ENCODE results near the gene CAMK1G. TPM values are rescaled to one million over a fixed set of nuclear protein-coding genes. Genes with fewer than 3 reads are reported as not detected.

CAMK1G gene
- polyA plus RNA-seq, 6 donors from 2014 or later, result not detected

DNA sequence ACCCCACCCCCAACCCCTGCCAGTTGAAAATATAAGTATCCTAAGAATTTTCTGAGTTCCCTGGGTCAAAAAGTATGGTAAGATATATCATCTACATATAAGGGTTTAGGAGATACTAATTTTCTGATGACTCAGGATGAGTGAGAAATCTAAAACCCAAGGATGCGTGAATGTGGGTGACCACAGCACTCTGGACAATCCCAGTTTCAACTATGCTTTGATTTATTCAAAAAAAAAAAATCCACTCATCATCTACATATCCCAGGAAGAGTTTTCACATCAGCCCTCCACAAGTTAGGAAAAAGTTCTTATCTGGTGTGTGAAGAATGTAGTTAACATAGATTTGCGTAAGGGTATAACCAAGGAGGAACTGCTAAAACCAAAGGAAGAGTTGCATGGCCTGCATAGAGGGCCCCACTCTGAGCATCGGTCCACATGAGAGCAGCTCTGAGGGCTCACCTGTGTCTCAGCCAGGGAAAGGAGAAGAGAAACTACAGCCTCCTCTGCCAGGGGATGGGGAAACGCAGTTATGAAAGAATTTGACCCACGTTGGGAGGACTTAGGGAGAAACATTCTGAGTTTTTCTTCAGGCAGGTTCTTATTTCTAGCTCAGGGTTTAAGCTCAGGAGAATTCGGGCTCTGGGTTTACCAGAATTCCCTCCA is 50.0 kb downstream of the CAMK1G start:
- DNase-seq (no peak), ATAC-seq (ENCODE audit: low read depth in 2 of 2) (peak; percentile 20 to 47)
- no peak overlapping the region for H3K4me3 Mint-ChIP-seq
- H3K36me3 Mint-ChIP-seq, result no peaks in the 10 kb centered on the region
- H3K27ac Mint-ChIP-seq, result no peak overlapping the region
- H3K9me3 Mint-ChIP-seq, result peaks cover 0 to 2% (median 0%) of the 10 kb centered on the region in 7 donors
- no peaks in the 10 kb centered on the region for H3K4me1 Mint-ChIP-seq
- H3K27me3 Mint-ChIP-seq, result peaks cover 12 to 38% (median 22%) of the 10 kb centered on the region in 3 donors

GRCh38 chr1:209634005-209634737 is 50.7 kb downstream of the CAMK1G start:
- peak overlapping the region in 1 of 6 donors; percentile 73 for H3K27ac Mint-ChIP-seq
- peaks cover 5 to 36% (median 22%) of the 10 kb centered on the region in 3 donors for H3K27me3 Mint-ChIP-seq
- no peaks in the 10 kb centered on the region for H3K4me1 Mint-ChIP-seq
- no peaks in the 10 kb centered on the region for H3K36me3 Mint-ChIP-seq
- ATAC-seq (ENCODE audit: low read depth in 2 of 2), result no peak
- H3K4me3 Mint-ChIP-seq, result no peak overlapping the region
- H3K9me3 Mint-ChIP-seq, result peaks cover 0 to 2% (median 0%) of the 10 kb centered on the region in 7 donors
- no peak for DNase-seq

GRCh38 chr1:209635850-209636249 is 52.3 kb downstream of the CAMK1G start:
- DNase-seq (no peak), ATAC-seq (ENCODE audit: low read depth in 2 of 2) (no peak)
- Mint-ChIP-seq H3K36me3 (no peaks in the 10 kb centered on the region), H3K27me3 (peaks cover 4 to 33% (median 27%) of the 10 kb centered on the region in 3 donors), H3K27ac (no peak overlapping the region), H3K4me1 (no peaks in the 10 kb centered on the region), H3K9me3 (peaks cover 0 to 2% (median 0%) of the 10 kb centered on the region in 7 donors), H3K4me3 (no peak overlapping the region)

- Mint-ChIP-seq H3K36me3 (no peaks in the 10 kb centered on the region), H3K9me3 (no peaks in the 10 kb centered on the region), H3K27ac (peak overlapping the region in 1 of 6 donors; percentile 86), H3K4me1 (no peaks in the 10 kb centered on the region), H3K4me3 (no peak overlapping the region), H3K27me3 (peaks cover 0 to 31% (median 24%) of the 10 kb centered on the region in 3 donors)
- no peak for ATAC-seq (ENCODE audit: low read depth in 2 of 2)
- no peak for DNase-seq
Measured at GRCh38 chr1:209641832-209642172, 58.3 kb downstream of the CAMK1G start.

DNA sequence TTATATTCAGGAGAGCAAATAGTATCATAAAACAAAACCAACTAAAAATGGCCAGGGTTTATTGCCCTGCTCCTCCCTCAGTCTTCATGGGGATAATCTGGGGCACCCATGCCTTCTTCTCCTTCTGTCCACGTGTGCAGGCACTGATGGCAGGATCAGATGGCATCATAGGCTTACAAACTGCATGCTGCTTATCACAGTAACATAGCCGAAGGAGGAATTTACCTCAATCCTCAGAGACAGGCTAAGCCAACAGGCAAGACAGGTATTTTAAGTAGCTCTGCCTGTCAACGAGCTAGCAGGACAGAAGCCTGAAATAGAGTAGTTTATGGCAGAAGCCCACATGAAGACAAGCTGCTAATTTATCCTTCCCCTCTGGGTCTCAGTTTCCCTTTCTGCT is 59.3 kb downstream of the CAMK1G start:
- DNase-seq, result no peak
- Mint-ChIP-seq H3K27ac (peak overlapping the region in 1 of 6 donors; percentile 11), H3K4me1 (no peaks in the 10 kb centered on the region), H3K36me3 (no peaks in the 10 kb centered on the region), H3K27me3 (peaks cover 0 to 25% (median 21%) of the 10 kb centered on the region in 3 donors), H3K9me3 (no peaks in the 10 kb centered on the region), H3K4me3 (no peak overlapping the region)
- no peak for ATAC-seq (ENCODE audit: low read depth in 2 of 2)

- Mint-ChIP-seq H3K27ac (peak overlapping the region in 1 of 6 donors; percentile 11), H3K4me1 (no peaks in the 10 kb centered on the region), H3K9me3 (no peaks in the 10 kb centered on the region), H3K27me3 (peaks cover 0 to 21% (median 14%) of the 10 kb centered on the region in 3 donors), H3K36me3 (no peaks in the 10 kb centered on the region), H3K4me3 (no peak overlapping the region)
- DNase-seq (no peak), ATAC-seq (ENCODE audit: low read depth in 2 of 2) (no peak)
Measured at GRCh38 chr1:209643285-209644020, 59.9 kb downstream of the CAMK1G start.

- H3K36me3 Mint-ChIP-seq, result no peaks in the 10 kb centered on the region
- DNase-seq (no peak), ATAC-seq (ENCODE audit: low read depth in 2 of 2) (no peak)
- no peaks in the 10 kb centered on the region for H3K9me3 Mint-ChIP-seq
- peak overlapping the region in 1 of 8 donors; percentile 18 for H3K4me3 Mint-ChIP-seq
- H3K4me1 Mint-ChIP-seq, result no peaks in the 10 kb centered on the region
- H3K27me3 Mint-ChIP-seq, result peaks cover 0 to 16% (median 14%) of the 10 kb centered on the region in 3 donors
- H3K27ac Mint-ChIP-seq, result no peak overlapping the region
Measured at GRCh38 chr1:209645574-209646452, 62.3 kb downstream of the CAMK1G start.

DNA sequence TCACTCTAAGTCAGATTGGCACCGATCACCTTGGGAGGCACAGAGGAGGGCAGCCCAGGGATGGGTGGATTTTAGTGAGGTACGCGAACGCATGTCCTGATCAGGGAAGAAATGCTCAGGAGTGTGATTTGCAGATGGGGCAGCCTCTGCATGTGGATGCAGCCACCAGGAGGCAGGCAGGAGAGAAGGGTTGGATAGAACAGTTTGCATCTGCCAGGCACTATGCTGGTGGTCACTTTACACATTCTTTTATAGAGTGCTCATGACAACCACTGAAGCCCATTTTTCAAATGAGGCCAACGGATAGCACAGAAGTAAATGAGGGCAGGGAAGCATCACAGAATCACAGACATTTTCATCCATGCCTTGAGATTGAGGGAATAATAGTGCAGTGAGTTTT is 63.0 kb downstream of the CAMK1G start:
- Mint-ChIP-seq H3K36me3 (no peaks in the 10 kb centered on the region), H3K4me1 (no peaks in the 10 kb centered on the region), H3K27me3 (peaks cover 0 to 16% (median 14%) of the 10 kb centered on the region in 3 donors), H3K9me3 (no peaks in the 10 kb centered on the region), H3K27ac (no peak overlapping the region), H3K4me3 (no peak overlapping the region)
- DNase-seq (no peak), ATAC-seq (ENCODE audit: low read depth in 2 of 2) (no peak)

DNA sequence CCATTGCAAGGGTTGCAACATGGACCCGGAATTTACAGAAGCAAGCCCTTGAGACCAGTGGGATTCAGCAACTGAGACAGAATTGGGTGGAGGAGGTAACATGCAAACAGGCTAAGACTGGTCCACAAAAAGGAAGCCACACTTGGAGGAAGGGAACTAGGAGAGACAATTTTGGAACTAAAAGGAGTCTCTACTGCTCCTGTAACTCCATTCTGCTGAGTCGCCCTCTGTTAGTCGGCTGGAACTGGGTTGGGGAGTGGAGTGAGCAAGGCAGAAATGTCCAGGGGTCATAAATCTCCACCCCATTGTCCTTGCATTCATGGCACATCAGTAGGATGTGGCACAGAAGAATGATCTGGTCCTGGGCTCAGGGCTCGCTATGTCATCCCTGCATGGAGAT is 63.6 kb downstream of the CAMK1G start:
- no peak overlapping the region for H3K4me3 Mint-ChIP-seq
- H3K27me3 Mint-ChIP-seq, result peaks cover 0 to 16% (median 14%) of the 10 kb centered on the region in 3 donors
- no peak for DNase-seq
- ATAC-seq (ENCODE audit: low read depth in 2 of 2), result no peak
- no peak overlapping the region for H3K27ac Mint-ChIP-seq
- no peaks in the 10 kb centered on the region for H3K36me3 Mint-ChIP-seq
- no peaks in the 10 kb centered on the region for H3K9me3 Mint-ChIP-seq
- H3K4me1 Mint-ChIP-seq, result no peaks in the 10 kb centered on the region

- Mint-ChIP-seq H3K36me3 (no peaks in the 10 kb centered on the region), H3K4me1 (no peaks in the 10 kb centered on the region), H3K27ac (no peak overlapping the region), H3K9me3 (no peaks in the 10 kb centered on the region), H3K27me3 (peaks cover 0 to 16% (median 14%) of the 10 kb centered on the region in 3 donors), H3K4me3 (no peak overlapping the region)
- no peak for DNase-seq
- no peak for ATAC-seq (ENCODE audit: low read depth in 2 of 2)
Measured at GRCh38 chr1:209648346-209648745, 64.8 kb downstream of the CAMK1G start.

DNA sequence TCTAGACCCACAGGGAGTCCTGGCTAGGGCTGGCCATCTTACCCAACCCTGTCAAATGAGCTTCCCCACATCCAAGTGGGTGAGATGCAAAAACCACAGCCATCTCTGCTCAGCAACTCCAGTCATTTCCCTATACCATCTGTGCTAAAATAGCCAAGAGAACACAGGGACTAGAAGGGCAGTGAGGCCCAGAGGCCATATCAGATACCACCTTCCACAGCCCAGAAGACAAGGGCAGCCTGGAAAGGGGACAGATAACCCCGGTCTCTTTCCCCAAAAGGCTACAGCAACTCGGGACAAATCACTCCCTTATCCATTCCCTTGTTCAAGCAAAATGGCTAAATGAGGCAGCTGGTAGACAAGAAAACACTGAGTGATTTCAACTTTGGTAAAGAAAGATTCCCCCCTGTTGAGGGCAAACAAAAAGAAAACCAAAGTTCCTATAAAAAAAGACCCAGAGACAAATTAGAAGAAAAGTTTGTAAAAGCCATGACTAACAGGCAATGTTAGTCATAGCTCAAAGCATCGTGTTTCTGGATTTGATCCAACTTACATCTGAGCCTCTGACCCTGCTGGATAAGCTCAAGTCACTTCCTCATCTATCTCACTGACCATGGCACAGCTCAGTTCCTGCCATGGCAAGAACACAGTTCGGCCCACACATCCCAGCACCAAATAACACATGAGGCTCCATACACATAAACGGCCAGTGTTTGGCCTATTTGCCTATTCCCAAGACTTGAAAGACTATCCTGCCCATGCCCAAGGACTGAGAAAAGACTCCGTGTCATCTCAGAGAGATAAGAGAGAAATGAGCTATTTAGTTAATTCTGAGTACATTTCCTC is 65.6 kb downstream of the CAMK1G start:
- no peak for DNase-seq
- ATAC-seq (ENCODE audit: low read depth in 2 of 2), result no peak
- Mint-ChIP-seq H3K4me3 (no peak overlapping the region), H3K9me3 (no peaks in the 10 kb centered on the region), H3K36me3 (no peaks in the 10 kb centered on the region), H3K27me3 (peaks cover 0 to 20% (median 19%) of the 10 kb centered on the region in 3 donors), H3K27ac (no peak overlapping the region), H3K4me1 (no peaks in the 10 kb centered on the region)

- no peaks in the 10 kb centered on the region for H3K36me3 Mint-ChIP-seq
- peaks cover 0 to 31% (median 24%) of the 10 kb centered on the region in 3 donors for H3K27me3 Mint-ChIP-seq
- no peak for ATAC-seq (ENCODE audit: low read depth in 2 of 2)
- H3K9me3 Mint-ChIP-seq, result no peaks in the 10 kb centered on the region
- H3K4me1 Mint-ChIP-seq, result no peaks in the 10 kb centered on the region
- no peak for DNase-seq
- H3K4me3 Mint-ChIP-seq, result no peak overlapping the region
- no peak overlapping the region for H3K27ac Mint-ChIP-seq
Measured at GRCh38 chr1:209650454-209650853, 66.9 kb downstream of the CAMK1G start.

All from naive B cell (primary cell).